GM10266 (cell line): ENCODE results near the gene TES.
A peak's percentile ranks its signal among the peaks of the same experiment; 100 is the strongest.

Source experiments
- DNase-seq: peaks from one replicate; pipeline ENCODE4 v3.0.0; 2012; ENCODE audit errors: extremely low spot score
- CTCF ChIP-seq: IDR thresholded peaks from 2 replicates; pipeline ENCODE4 v1.5.1; 2012; ENCODE audit warnings: mild to moderate bottlenecking, low read depth; ENCODE audit not compliant: control insufficient read depth, insufficient read depth; ENCODE audit errors: missing control alignments

The TES gene

DNA sequence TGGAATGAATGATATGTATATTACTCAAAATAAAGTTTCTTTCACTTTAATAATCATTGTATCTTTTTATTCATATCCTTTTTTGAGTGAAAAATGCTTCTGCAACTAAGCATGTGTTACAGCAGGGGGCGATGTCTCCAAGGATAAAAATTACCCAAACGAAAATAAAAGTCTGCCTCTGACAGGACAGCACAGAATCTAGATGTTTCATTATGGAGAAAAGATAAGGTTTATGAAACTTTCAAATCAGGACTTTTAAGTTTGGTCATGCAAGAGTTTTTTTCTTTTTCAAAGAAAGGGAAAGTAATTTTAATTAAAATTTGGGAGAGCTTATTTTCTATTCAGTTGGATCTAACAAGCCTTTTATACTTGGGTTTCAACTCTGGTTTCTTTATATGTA is 48.4 kb downstream of the TES start:
- DNase-seq = peak; percentile 28
- peak; percentile 73 for TF ChIP-seq CTCF

DNA sequence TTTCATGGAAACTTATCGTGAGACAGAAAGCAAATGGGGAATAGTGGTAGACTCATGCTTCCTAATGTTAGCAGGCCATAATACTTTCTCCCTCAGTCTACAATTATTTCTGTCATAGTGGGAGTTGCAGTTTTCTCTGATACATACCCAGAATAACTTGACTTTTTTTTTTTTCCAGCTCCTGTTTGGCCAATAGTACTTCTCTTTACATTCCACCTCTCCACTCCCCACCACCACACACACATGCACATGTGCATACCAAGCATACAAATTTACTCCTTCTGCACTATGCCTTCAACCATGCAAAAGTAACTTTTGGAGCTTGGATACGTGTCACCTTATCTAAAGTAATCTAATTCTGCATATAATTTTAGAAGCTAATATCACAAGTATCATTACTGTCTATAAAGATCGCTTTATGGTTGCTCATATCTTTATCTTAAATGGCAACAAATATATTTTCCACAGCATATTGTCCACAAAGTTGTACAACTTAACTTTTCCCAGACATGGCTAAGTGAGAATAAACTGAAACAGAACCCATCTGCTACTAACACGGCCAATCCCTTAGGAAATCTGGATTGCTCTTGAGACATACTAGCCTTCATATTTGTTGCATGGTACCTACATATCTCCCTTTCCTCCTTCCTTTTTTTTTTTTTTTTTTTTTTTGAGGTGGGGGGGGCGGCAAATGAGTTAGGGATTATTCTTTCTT is 49.0 kb downstream of the TES start:
- DNase-seq = no peak
- TF ChIP-seq CTCF = no peak

- no peak for TF ChIP-seq CTCF
- DNase-seq = no peak
Observed at GRCh38 chr7:116259871-116260440, 49.6 kb downstream of the TES start.

GRCh38 chr7:116261904-116262303 is 51.6 kb downstream of the TES start:
- TF ChIP-seq CTCF = no peak
- DNase-seq = no peak

DNA sequence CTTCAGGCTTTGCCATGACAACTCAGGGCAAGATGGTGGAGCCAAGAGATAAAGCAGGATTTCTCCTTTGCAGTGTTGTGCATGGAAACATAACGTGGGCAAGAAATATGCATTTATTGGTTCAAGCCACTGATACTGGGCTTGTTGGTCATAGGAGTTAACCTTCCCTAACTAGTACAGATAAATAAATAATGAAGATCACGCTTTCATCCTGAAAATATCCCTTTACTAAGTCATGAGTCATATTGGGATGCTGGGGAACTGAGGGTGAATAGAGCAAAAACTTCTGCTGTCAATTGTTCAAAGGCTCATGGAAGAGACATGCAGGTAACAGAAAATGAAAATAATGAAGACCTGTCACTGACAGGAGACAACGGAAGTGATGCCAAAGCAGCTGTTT is 55.5 kb downstream of the TES start:
- TF ChIP-seq CTCF = no peak
- no peak for DNase-seq

- no peak for TF ChIP-seq CTCF
- DNase-seq = no peak
Observed at GRCh38 chr7:116269466-116269865, 59.1 kb downstream of the TES start.

- no peak for DNase-seq
- no peak for TF ChIP-seq CTCF
Observed at GRCh38 chr7:116271161-116271913, 61.0 kb downstream of the TES start.
